ENCODE measurements around the gene FAM186B. TPM values are rescaled to one million over a fixed set of nuclear protein-coding genes. Genes with fewer than 3 reads are reported as not detected.

Gene FAM186B
- total RNA-seq, 1 experiment from 2014 or later: 0.39 TPM

GRCh38 chr12:49548822-49549648 lies 56.4 kb downstream of the FAM186B start (continued):
- TF ChIP-seq FOXP4 (CRISPR knock-in tag; IDR thresholded peaks at IDR 0.05) (0 out of 2 replicates have a peak, but pooled peaks have one; percentile 41), GABPB1 (CRISPR knock-in tag; IDR thresholded peaks at IDR 0.05) (no peak), ZNF532 (CRISPR knock-in tag; IDR thresholded peaks at IDR 0.05; ENCODE audit: borderline replicate concordance) (no peak), TCF7 (CRISPR knock-in tag; IDR thresholded peaks at IDR 0.05; ENCODE audit: low read depth) (no peak; the same call in 1 of the 2 replicates), ZNF232 (CRISPR knock-in tag; IDR thresholded peaks at IDR 0.05) (0 out of 2 replicates have a peak, but pooled peaks have one; percentile 25), E2F4 (CRISPR knock-in tag; IDR thresholded peaks at IDR 0.05; ENCODE audit: borderline replicate concordance, low read depth) (no peak; the same call in 1 of the 2 replicates), AFF4 (CRISPR knock-in tag; IDR thresholded peaks at IDR 0.05; ENCODE audit: borderline replicate concordance) (0 out of 2 replicates have a peak, but pooled peaks have one; percentile 42), FOXK1 (CRISPR knock-in tag; IDR thresholded peaks at IDR 0.05) (no peak), ATF1 (CRISPR knock-in tag; IDR thresholded peaks at IDR 0.05) (no peak), ZSCAN18 (CRISPR knock-in tag; IDR thresholded peaks at IDR 0.05) (no peak), ZNF138 (CRISPR knock-in tag; conservative IDR thresholded peaks at IDR 0.05) (no peak)
- TF ChIP-seq, protein P1, sequence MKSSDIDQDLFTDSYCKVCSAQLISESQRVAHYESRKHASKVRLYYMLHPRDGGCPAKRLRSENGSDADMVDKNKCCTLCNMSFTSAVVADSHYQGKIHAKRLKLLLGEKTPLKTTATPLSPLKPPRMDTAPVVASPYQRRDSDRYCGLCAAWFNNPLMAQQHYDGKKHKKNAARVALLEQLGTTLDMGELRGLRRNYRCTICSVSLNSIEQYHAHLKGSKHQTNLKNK (CRISPR knock-in tag; IDR thresholded peaks at IDR 0.05): no peak
- TF ChIP-seq, protein P2, sequence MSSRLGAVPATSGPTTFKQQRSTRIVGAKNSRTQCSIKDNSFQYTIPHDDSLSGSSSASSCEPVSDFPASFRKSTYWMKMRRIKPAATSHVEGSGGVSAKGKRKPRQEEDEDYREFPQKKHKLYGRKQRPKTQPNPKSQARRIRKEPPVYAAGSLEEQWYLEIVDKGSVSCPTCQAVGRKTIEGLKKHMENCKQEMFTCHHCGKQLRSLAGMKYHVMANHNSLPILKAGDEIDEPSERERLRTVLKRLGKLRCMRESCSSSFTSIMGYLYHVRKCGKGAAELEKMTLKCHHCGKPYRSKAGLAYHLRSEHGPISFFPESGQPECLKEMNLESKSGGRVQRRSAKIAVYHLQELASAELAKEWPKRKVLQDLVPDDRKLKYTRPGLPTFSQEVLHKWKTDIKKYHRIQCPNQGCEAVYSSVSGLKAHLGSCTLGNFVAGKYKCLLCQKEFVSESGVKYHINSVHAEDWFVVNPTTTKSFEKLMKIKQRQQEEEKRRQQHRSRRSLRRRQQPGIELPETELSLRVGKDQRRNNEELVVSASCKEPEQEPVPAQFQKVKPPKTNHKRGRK (CRISPR knock-in tag; IDR thresholded peaks at IDR 0.05; ENCODE audit: borderline replicate concordance): no peak

Measured in WTC11 (cell line).